NB4 (cell line): Measurements from ENCODE around the gene CTSK.

Experiments
- POLR2A ChIP-seq: IDR thresholded peaks from 2 replicates; pipeline ENCODE4 v1.6.1; 2011; ENCODE audit warnings: mild to moderate bottlenecking; ENCODE audit not compliant: insufficient read length; ENCODE audit errors: extremely low read depth
- TF ChIP-seq, protein P1 (sequence below): IDR thresholded peaks from one replicate; pipeline ENCODE4 v1.5.1; 2012; ENCODE audit warnings: low read depth, low read length

DNA sequence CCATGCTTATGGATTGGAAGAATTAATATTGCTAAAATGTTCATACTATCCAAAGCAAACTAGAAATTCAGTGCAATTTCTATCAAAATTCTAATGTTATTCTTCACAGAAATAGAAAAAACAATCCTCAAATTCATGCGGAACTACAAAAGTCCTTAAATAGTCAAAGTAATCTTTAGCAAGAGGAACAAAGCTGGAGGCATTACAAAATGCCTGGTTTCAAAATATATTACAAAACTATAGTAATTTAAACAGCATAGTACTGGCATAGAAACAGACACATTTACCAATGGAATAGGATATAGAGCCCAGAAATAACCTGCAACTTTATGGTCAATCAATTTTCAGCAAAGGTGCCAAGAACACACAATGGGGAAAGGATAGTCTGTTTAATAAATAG, 46.3 kb downstream of the CTSK start:
- no peak for TF ChIP-seq POLR2A
- TF ChIP-seq, protein P1, sequence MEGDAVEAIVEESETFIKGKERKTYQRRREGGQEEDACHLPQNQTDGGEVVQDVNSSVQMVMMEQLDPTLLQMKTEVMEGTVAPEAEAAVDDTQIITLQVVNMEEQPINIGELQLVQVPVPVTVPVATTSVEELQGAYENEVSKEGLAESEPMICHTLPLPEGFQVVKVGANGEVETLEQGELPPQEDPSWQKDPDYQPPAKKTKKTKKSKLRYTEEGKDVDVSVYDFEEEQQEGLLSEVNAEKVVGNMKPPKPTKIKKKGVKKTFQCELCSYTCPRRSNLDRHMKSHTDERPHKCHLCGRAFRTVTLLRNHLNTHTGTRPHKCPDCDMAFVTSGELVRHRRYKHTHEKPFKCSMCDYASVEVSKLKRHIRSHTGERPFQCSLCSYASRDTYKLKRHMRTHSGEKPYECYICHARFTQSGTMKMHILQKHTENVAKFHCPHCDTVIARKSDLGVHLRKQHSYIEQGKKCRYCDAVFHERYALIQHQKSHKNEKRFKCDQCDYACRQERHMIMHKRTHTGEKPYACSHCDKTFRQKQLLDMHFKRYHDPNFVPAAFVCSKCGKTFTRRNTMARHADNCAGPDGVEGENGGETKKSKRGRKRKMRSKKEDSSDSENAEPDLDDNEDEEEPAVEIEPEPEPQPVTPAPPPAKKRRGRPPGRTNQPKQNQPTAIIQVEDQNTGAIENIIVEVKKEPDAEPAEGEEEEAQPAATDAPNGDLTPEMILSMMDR = no peak
